ENCODE measurements around the gene LKAAEAR1. TPM values are rescaled to one million over a fixed set of nuclear protein-coding genes. Genes with fewer than 3 reads are reported as not detected.
"Not testable (repeated sequence)": the region's sequence is repeated elsewhere in the genome, so short reads cannot be mapped to it uniquely, and the experiment has no call there.

Gene LKAAEAR1, protein sequence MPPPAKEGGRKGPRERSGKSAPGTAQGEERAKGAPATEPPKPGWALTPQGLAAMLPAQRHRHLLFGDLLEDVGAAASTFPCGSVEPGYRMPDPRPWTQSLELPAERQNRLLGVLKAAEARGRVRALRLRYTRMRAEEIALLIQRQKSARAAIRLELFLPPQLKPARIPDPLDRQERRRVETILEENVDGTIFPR
- total RNA-seq = not detected in 2 replicates

DNA sequence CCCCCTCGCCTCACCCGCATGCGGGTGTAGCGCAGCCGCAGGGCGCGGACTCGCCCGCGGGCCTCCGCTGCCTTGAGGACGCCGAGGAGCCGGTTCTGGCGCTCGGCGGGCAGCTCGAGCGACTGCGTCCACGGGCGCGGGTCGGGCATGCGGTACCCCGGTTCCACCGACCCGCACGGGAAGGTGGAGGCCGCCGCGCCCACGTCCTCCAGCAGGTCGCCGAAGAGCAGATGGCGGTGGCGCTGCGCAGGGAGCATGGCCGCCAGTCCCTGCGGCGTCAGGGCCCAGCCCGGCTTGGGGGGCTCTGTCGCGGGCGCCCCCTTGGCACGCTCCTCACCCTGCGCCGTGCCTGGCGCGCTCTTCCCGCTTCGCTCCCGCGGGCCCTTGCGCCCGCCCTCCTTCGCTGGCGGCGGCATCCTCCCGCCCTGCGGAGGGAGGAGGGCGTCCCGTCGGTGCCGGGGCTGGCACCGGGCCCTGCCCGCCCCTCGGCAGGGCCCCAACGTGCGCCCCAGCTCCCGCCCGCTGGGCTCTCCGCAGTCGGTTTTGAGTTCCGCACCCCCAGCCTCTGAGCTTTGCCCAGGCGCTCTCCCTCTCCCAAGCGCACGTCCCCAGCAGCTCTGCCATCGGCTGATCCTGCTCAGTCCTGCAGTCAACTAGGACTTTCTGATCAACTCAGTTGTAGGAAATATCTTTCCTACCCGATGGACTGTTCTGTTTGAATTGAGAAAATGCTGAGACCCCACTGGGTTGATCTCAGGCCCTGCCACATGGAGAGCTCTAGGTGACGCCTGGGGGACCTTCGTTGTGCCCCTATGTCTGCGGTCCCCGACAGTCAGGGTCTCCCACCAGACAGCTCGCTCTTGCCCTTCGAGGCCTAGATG, at the start of gene LKAAEAR1:
Gene LKAAEAR1 (minus strand): TSS at position 595 of the 881 bp plus-strand sequence. CDS start 179 bp downstream, at position 416.
- DNase-seq (ENCODE audit: low read depth) = no peak

GRCh38 chr20:64131406-64131805, 47.2 kb upstream of the LKAAEAR1 start:
- no peak for DNase-seq (ENCODE audit: low read depth)

GRCh38 chr20:64130876-64131275, 46.7 kb upstream of the LKAAEAR1 start:
- no peak for DNase-seq (ENCODE audit: low read depth)

GRCh38 chr20:64130271-64130670, 46.1 kb upstream of the LKAAEAR1 start:
- no peak for DNase-seq (ENCODE audit: low read depth)

- no peak for DNase-seq (ENCODE audit: low read depth)
Observed at GRCh38 chr20:64129146-64129782, 45.1 kb upstream of the LKAAEAR1 start.

- not testable (repeated sequence) for DNase-seq (ENCODE audit: low read depth)
Observed at GRCh38 chr20:64123517-64123916, 39.3 kb upstream of the LKAAEAR1 start.

GRCh38 chr20:64122927-64123326, 38.7 kb upstream of the LKAAEAR1 start:
- DNase-seq (ENCODE audit: low read depth) = not testable (repeated sequence)

- DNase-seq (ENCODE audit: low read depth) = no peak
Observed at GRCh38 chr20:64121586-64121985, 37.4 kb upstream of the LKAAEAR1 start.

DNA sequence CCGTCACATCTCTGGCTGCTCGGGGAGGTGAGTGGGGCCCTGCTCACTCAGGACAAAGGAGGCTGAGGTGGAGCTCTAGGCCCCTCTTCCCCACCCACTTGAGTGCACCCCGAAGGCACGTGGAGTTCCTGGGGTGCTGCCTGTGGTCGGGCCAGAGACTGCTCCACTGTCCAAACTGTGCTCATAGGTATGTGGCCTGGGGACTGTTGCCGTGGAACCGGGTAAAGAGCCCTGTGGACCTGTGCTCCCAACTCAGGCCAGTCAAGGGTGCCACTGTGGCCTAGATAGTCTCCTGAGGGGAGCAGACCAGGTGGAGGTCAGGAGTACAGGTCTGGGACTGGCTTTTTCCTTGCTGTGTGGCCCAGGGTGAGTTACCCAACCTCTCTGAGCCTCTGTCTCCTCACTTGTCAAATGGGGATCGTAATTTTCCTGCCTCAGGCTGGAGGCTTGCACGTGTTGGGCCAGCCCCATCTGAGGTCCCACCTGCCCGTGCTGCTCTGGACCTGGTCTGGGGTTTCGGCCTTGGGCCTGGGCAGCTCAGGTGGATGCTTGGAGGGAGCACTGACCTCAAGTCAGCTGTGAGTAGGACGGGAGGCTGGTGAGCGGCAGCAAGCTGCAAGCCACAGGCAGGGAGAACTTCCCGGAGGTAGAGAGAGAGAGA, 35.6 kb upstream of the LKAAEAR1 start:
- DNase-seq (ENCODE audit: low read depth) = no peak

- DNase-seq (ENCODE audit: low read depth) = no peak
Observed at GRCh38 chr20:64119301-64119680, 35.1 kb upstream of the LKAAEAR1 start.

- not testable (repeated sequence) for DNase-seq (ENCODE audit: low read depth)
Observed at GRCh38 chr20:64117432-64117777, 33.2 kb upstream of the LKAAEAR1 start.

DNA sequence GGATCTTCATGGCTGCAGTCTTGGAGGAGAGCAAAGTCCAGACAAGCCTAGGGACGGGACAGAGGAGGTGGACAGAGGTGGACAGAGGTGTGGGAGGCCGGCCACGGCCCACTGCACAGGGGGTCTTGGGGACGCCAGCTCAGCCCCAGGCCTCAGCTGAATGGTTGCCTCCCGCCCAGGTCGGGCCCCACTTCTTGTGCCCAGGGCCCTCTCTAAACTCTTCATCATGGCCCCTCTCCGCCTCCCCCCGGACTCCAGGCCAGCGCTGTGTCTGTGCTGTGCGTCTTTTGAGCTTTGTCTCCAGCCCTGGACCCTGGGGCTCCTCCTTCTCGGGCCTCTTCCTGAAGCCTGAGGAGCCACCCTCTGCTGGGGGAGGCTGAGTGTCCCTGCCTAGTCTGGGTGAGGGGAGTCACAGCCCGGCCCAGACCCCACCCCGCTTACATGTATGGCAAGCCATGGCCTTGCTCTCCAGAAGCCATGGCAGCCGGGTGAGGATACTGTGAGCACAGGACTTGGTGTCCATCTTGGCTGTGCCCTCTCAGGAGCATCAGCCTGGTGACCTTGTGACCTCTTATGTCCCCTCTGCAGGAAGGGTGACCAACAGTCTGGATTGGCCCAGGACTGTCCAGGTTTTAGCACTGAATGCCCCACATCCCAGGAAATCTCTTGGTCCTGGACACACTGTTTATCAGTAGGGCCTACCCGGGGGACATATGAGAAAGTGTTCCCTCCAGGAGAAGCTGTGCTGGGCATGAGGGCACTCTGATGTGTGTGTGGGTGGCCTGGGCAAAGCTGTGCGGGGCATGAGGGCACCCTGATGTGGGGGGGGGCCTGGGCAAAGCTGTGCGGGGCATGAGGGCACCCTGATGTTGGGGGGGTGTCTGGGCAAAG, 32.6 kb upstream of the LKAAEAR1 start:
- no peak for DNase-seq (ENCODE audit: low read depth)

- DNase-seq (ENCODE audit: low read depth) = no peak
Observed at GRCh38 chr20:64116016-64116415, 31.8 kb upstream of the LKAAEAR1 start.

GRCh38 chr20:64115171-64115911, 31.1 kb upstream of the LKAAEAR1 start:
- DNase-seq (ENCODE audit: low read depth) = no peak

DNA sequence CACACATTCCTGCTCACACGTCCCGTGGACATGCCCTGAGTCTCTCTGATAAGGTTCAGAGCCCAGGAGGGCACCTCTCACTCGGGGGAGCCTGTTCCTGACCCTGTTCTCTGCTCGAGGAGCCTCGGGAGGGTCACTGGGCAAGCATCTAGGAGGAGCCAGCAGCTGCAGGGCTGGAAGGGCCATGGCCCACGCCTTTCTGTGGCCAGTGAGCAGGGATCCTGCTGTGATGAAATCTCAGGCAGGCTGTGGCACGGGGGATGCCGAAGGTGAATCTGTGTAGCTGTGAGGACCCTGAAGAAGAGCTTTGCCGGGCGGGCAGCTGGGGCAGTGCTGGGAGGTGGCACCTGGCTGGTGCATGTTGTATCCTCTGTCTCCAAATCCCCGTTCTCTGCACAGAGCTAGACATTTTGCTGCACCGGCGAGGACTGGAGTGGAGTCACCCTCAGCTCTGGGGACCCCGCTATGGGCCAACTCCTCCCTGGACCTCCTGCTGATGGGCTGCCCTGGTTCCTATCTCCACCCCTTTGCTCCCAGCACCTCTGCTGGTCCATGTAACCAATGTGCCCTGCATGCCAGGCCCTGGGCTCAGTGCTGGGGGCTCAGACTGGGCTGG, 30.3 kb upstream of the LKAAEAR1 start:
- DNase-seq (ENCODE audit: low read depth) = no peak

DNA sequence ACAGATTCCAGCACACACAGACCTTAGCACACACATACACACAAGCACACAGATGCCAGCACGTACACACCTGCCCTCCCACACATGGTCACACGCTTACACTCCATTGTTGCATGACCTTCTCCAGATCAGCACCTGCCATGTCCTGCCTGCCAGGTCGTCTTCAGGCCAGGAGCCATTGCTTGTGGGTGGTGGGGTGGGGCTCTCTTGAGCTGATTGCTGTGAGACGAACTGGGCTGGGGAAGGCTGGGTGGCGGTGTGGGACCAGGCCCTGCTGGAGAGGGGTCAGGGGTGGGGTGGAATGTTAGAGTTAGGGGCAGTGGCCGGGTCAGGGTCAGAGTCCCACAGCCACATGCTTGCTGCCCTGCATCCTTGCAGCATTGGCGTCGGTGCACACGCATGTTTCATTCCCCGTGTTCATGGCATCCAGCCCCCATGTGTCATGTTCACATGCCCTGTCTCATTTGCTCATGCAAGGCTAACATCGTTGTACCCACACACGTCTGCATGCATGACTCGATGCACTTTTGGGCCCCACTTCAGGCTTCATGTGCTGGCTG, 29.7 kb upstream of the LKAAEAR1 start:
- DNase-seq (ENCODE audit: low read depth) = no peak

- DNase-seq (ENCODE audit: low read depth) = no peak
Observed at GRCh38 chr20:64113444-64113775, 29.2 kb upstream of the LKAAEAR1 start.

DNA sequence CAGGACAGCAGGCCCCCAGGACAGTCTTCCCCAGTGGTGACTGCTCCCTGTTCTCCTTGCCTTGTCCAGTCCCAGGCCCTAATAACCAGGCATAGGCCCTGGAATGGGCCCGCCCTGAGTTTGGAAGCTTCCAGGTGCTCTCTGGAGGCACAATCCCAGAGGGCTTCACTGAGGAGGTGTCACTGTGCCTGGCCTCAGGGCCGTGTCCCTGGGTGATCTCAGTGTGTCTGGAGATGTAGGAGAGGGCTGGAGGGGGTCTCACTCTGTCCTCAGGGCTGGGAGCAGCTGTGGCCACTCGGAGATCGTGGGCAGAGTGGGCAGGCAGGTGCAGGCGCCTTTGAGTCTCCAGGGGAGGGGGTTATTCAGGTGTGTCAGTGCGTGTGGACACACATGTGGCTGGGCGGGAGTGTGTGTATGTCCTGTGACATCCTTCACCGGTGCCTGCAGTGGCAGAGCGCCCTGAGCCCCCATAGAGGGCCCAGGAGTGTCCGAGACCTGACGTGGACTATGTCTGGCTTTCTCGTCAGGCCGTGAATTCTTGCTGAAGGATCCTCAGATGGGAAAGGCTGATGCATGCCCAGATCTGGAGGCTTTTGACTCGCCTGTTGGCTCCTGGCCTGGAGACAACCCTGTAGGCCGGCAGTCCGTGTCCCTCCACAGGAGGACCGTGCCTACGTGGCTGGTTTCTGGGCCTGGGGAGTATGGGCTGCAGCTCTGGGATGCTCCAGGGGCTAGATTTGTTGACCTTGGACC, 28.7 kb upstream of the LKAAEAR1 start:
- DNase-seq (ENCODE audit: low read depth) = no peak
